GF-D8 (cell line): Measurements from ENCODE around the gene STK32C.
"Not testable (repeated sequence)": the region's sequence is repeated elsewhere in the genome, so short reads cannot be mapped to it uniquely, and the experiment has no call there.

Experiments
- DNase-seq: peaks from one replicate; lab custom pipeline; 2025; lab: John Stamatoyannopoulos, UW

Gene STK32C

DNA sequence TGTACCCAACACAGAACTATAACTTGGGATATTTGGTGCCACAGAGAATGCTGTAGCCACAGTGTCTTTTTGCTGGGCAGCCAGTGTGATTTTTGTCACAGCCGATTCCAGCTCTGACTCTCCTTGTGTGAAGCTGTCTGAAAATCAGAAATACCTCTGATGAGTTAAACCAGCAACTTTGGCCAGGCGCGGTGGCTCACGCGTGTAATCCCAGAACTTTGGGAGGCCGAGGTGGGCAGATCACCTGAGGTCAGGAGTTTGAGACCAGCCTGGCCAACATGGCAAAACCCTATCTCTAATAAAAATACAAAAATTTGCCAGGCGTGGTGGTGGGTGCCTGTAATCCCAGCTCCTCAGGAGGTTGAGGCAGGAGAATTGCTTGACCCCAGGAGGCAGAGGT, 30.1 kb upstream of the STK32C start:
- not testable (repeated sequence) for DNase-seq

DNA sequence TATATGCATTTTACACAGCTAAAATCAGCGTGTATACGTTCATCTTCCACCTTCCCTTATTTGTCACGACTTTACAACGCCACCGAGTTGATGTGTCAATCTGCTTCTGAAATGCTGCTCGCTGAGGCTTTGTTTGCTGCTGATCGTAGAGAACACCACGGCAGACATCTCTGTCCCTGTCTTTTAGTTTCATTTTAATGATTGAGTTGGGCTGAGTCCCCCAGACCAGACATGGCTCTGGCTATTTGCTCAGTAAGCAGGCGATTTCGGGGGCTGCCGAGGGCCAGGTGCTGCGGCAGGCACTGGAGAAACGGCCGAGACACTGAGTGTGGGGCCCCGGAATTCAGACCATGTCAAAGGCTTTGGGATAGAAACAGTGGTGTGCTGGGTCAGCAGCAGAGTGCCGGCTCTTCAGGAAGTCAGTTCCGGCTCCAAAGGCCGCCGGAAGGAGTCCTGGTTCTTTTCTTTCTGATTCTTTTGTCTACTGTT, 29.2 kb upstream of the STK32C start:
- peak; percentile 36 for DNase-seq

DNA sequence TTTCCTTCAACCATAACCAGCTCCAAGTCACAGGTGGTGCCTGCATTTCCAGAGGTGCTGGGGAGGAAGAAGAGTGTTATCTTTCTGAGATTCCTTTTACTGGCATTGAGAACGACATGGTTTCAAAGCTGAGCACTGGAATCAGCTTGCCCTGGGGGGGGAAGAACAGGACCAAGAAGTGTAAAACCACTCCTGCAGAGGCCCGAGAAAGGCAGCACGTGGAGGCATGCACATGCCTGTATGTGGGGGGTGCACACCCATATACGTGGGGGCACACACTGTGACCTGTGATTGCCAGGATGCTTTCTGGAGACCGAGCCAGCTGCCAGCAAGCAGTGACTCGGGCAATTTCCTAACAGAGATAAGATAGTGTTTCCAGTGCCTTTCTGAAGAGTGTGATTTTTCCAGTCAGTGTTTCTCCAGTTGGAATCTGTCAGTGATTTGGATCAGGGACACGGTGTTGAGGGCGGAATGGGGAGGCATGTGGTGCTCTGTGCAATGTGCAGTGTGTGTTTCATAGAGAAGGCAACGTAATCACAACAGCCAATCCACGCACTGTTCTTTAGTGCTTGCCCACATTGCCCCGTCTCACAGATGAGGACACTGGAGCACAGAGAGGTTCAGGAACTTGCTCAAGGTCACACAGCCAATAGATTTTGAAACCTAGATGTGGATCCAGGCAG, 28.5 kb upstream of the STK32C start:
- DNase-seq = peak; percentile 41

DNA sequence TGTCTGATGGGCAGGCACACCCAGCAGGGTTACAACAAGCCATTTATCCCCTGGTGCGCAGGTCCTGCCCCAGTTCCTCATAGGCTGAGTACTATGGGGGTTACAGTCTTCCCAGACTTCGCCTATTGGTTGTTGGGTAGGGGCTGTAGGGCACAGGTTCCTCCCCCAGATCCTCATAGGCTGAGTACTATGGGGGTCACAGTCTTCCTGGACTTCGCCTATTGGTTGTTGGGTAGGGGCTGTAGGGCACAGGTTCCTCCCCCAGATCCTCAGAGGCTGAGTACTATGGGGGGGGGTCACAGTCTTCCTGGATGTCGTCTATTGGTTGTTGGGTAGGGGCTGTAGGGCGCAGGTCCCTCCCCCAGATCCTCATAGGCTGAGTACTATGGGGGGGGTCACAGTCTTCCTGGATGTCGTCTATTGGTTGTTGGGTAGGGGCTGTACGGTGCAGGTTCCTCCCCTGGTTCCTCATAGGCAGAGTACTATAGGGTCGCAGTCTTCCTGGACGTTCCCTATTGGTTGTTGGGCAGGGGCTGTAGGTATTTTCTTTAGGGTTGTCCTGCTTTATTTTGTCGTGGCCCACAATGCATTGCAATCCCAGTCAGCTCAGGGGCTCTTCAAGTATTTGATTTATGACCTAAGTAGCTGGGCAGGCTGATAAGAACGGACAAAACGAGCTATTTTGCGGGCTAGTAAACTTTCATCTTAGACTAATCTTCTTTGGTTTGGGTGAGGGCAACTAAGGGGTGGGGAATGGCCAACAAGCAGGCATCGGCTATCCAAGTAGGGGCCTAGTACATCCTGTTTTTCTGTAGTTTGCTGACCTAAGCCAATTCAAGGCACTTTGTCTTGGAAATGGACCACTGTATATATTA, 27.7 kb upstream of the STK32C start:
- peak; percentile 100 for DNase-seq

DNA sequence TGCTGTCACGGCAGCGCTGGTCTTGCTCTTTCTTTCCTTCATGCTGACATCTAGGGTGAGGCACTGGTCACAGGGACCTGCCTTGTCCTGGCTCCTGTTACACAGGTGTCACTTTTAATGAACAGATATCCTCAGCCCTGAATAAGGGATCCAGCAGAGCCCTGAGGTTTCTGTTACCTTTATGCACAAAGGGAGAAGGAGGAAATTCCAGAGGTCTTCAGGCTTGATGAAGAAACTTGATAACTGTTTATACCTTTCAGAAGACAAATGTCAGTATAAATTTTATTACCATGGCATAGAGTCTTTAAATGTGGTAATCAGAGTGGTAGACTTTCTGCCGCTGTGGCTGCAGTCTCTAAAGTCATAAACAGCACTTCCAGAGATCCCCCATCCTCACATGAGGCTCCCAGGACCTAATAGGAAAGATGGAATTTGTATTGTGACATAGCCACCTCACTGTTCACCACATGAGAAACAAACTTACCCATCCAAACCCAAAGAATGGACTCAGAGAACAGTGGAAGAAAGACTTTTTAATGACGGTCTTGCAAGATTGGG, 27.0 kb upstream of the STK32C start:
- no peak for DNase-seq

DNA sequence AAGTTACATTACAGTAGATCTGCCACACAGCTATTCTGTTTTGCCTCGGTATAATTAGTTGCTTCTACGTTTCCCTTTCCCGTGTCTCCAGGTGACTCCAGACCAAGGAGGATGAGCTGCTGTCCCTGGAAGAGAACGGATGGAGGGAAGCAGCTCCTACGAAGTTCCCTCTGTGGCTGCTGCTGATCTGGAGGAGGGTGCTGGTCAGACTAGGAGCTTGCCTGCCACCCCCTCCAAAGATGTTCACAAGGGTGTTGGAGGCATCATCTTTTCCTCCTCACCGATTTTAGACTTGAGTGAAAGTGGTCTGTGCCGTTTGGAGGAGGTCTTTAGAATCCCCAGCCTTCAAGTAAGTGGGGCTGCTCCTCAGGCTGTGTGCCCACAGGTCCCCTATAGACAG, 25.6 kb upstream of the STK32C start:
- DNase-seq = no peak

DNA sequence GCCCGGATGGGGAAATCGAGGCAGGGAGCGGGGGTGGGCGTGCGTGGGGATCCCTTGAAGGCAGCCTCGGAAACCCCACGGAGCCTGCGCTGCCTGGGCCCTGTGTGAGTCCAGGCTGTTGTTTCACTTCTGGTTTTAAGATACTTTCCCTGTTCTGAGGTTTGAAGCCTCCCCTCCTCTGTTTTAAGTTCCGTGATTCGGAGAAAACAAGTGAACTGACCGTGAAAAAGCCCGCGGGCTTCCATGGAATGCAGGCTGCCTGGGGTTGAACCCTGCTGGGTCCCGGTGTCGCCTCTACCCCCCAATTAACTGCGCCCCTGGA, 24.6 kb upstream of the STK32C start:
- DNase-seq = peak; percentile 14

DNA sequence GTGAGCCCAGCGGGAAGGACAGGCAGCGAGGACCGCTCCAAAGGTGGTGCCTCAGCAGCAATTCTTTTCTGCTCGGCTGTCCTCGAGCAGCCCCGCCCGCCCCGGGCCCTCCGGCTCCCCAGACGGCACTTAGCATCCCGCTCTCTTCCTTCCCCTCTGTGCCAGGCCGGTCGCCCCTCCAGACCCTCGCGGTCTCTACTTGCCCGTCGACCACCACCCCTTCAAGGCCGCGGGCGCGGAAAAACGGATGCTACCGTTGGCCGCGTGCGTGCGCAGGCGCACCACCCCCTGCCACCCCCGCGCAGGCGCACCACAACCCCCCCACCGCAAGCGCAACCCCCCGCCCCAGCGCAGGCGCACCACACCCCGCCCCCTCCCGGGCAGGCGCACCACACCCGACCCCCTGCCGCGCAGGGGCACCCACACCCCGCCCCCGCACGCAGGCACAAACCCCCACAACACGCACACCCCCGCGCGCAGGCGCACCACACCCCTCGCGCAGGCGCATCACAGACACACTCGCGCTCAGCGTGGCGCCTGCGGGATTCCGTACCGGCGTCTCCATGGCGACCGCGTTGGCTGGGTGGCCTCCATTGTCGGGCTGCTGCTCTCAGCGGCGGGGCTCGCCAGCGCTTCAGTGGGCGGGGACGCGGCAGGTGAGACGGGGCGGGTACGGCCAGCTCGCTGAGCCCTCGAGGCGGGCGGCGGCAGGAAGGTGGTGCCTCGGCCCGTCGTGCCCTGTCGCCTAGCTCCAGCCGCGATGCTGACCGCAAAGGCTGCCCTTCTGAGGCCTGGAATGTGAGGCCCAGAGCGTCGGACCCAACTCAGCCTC, 24.1 kb upstream of the STK32C start, which contains the start of gene LRRC27:
Gene LRRC27, plus strand, starts transcription at position 593 of the 832 bp plus-strand sequence. CDS start 1,332 bp downstream, outside the sequence.
- DNase-seq = peak; percentile 92

DNA sequence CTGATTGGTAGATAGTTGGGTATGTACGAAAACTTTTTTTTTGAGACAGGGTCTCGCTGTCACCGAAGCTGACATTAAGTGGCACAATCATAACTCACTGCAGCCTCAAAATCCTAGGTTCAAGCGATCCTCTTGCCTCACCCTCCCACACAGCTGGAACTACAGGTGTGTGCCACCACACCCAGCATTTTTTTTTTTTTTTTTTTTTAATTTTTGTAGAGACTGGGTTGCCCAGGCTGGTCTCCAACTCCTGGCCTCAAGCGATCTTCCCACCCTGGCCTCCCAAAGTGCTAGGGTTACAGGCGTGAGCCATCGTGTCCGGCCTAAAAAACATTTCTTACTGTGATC, 22.7 kb upstream of the STK32C start:
- DNase-seq = no peak

DNA sequence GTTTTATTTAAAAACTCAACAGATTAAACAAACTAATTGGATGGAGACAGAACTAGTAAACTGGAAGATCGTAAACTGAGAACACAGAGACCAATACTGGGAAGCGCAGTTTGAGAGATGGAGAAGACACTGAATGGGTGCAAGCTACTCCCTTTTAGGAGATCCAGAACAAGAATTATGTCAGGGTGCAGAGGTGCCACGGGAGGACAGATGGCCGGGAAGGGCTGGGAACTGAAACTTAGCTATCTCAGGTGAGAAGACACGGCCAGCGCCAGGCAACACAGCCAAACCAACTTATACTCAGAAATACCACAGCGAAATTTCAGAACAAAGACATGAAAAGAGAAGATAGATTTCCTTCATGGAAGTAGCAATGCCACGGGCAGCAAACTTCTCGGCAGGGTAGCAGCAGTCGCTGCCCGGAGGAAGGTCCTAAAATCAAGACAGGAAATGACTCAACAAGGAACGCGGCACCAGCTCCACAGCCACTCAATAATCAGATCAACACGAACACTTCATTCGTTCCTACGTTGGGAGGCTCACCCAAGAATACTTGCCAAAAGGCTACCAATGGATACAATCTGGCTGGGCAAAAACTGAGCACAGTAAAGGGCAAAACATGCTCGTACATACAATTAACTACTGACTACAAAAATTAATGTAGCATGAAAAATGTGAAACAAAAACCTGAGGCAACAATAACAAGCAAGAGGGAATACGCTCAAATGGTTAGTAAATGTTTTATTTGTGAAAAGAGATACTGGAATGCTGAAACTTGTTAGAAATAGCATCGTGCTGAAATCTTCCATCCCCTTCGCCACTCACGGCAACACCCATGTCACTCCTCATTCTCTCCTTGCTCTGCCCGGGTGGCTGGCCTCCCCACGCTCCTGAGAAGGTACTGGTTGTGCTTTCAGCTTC, 22.1 kb upstream of the STK32C start:
- peak; percentile 21 for DNase-seq

DNA sequence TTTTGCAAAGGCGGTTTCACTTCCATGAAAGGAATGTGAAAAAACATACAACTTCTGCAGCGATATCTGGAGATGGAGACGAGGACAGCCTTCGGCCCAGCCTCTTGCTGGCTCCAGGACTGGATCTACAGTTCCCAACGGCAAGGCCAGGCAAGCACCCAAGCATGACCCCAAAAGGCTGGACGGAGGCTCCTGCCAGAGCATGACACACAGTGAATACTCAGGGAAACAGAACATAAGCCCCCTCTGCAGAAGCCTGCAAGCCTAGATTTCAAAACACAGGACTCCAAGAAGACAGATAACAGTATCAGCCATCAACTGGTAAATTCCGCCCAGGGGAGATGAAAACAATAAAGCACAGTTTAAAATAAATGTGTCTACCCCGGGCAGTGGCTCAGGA, 21.0 kb upstream of the STK32C start:
- no peak for DNase-seq

DNA sequence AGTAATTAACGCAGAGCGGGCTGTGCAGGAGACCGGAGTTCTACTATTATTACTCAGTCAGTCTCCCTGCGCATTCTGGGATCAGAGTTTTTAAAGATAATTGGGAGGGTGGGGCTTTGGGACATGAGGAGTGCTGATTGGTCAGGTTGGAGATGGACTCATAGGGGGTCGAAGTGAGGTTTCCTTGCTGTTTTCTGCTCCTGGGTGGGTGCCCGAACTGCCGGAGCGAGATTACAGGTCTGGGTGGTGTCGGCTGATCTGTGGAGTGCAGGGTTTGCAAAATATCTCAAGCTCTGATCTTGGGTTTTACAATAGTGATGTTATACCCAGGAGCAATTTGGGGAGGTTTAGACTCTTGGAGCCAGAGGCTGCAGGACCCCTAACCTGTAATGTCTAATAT, 20.4 kb upstream of the STK32C start:
- no peak for DNase-seq

DNA sequence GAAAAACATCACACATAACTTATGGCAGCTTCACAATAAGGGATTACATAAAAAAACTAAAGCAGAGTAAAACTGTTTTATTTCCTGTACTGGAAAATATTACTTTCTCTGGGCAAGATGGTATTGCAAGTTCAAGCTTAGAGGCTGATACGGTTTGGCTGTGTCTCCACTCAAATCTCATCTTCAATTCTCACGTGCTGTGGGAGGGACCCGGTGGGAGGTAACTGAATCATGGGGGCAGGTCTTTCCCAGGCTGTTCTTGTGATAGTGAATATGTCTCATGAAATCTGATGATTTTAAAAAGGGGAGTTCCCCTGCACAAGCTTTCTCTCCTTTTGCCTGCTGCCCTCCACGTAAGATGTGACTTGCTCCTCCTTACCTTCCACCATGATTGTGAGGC, 19.2 kb upstream of the STK32C start:
- no peak for DNase-seq

DNA sequence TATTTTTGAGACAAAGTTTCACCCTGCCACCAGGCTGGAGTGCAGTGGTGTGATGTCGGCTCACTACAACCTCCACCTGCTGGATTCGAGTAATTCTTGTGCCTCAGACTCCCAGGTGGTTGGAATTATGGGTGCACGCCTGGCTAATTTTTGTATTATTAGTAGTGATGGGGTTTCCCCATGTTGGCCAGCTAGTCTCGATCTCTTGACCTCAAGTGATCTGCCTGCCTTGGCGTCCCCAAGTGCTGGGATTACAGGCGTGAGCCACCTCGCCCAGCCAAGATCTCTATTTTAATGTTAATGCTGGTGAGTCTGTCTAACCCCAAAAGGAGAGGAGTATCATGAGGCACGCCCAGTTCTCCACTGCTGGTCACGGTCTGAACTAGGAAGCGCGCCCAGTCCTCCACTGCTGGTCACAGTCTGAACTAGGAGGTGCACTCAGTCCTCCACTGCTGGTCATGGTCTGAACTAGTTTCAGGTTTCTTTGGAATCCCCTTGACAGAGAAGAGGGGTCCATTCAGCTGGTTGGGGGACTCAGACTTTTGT, 18.7 kb upstream of the STK32C start:
- no peak for DNase-seq

DNA sequence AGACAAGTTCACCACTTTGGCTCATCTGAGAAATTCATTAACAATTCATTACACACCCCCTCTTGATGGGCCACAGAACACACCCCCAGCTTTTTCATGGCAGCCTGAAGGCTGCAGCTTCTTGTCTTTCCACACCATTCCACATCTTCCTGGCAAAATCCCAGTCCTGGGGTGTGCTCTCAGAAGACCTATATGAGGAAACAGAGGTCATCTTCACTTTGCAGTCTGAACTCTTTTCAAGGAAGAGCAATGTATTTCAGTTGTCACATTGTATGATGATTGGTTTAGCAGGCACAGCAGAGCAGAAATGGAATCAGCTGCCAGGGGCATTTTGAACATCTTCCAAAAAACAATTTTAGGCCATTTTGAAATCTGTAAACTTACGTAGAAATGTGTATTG, 16.4 kb upstream of the STK32C start:
- no peak for DNase-seq

DNA sequence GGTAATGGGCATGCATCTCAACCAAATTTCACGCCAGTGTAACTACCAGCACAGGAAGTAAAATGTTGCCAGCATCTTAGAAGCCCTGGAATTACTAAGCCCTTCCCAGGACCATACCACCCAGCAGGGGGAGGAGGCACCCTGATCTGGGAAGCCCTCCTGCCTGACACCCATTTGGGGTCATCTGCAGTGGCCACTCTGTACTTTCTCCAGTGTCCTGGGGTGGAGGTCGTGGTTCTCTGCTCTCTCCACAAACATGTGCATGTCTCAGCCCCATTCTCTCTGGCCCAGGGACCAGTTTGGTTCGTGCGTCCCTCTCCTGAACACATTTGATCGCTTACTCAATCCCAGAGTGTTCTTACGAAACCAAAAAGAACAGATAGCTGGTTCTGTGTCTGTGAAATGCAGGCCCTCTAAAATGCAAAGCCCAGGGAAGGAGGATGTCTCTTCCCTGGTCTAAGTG, 14.9 kb upstream of the STK32C start:
- DNase-seq = no peak

DNA sequence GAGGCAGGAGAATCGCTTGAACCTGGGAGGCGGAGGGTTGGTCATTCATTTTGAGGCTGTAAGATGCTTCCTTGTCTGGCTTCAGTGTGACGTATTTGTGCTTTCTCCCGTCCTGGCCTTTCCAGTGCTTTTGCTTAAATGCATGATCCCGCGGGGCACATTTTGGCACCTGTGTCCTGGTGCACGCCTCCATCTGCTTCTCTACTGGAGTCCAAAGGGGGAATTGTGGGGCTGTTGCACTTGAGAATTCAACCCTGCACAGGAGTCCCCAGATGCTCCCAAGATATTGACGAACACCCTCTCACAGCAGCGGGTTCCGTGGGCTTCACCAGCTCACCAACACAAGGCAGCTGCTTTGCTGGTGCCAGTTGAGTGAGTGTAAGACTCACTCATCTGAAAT, 14.0 kb upstream of the STK32C start:
- DNase-seq = no peak

DNA sequence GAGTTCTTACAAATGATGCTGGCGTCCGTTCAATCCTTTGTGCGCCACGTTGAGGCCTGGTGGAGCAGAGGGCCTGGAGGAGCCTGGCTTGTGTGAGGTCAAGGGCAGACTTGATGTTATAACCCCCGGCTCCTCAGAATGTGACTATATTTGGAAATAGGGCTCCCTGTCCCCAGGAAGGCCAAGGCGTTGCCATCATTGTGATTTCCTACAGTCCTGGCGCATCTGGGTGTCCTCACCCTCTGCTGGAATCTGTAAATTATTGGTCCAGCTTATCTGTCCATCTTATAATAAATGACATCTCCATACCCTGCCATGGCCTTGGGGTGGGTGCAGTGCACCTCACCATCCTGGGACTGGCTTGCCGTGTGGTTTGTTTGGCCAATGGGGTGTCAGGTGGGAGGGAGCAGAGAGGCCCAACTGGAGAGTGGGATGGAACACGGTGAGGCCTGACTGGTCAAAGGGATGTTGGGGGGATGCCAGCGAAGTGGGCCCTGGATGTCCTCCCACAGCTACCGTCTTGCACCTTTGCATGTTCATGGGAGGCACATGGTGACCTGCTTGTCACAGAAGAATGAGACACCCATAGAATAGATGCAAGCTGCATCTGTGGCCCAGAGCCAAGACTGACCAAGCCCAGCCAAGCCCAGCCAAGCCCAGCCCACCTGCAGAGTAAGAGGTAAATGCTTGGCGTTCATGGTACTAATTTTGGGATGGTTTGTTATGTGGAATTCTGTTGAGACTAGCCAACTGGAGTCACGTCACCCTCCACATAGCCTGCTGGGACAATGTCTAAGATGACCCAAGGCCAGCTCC, 13.1 kb upstream of the STK32C start:
- DNase-seq = no peak

DNA sequence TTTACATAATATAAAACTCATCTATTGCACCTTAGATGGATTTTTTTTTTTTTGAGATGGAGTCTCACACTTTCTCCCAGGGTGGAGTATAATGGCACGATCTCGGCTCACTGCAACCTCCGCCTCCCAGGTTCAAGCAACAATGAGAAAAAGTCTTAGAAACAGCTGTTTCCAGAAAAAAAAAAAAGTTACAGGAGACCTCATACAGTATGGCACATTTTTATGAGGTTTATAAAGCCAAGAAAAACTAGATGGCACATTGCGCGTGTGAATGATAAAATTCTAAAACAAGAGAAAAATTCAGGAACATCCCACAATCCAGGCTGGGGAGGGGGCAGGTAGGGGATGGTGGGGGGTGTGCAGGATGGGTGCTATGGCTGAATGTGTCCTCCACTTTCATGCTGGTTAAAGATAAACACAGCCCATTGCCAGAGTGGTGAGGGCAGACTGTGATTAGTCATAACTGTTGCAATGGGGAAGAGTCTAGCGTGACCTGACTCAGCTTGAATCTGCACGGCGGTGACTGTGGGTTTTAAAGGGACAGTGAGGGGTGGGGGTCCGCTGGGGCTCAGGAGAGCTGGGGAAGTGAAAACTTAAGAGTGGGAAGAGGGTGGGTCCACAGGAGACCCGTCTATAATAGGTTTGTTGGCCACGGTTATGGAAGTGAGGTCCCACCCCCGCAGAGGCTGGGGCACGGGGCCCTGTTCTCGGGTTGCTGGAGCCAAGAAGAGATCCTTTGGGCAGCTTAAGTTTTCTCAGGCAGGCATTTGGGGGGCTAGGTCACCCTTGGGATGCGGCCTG, 12.3 kb upstream of the STK32C start:
- DNase-seq = peak; percentile 43
